Islet precursor cell (in vitro differentiated cells): ENCODE results near the gene MDFI.

Experiments used
- DNase-seq: peaks from one replicate; pipeline ENCODE4 v3.0.0-alpha.2; 2018

Gene MDFI

DNA sequence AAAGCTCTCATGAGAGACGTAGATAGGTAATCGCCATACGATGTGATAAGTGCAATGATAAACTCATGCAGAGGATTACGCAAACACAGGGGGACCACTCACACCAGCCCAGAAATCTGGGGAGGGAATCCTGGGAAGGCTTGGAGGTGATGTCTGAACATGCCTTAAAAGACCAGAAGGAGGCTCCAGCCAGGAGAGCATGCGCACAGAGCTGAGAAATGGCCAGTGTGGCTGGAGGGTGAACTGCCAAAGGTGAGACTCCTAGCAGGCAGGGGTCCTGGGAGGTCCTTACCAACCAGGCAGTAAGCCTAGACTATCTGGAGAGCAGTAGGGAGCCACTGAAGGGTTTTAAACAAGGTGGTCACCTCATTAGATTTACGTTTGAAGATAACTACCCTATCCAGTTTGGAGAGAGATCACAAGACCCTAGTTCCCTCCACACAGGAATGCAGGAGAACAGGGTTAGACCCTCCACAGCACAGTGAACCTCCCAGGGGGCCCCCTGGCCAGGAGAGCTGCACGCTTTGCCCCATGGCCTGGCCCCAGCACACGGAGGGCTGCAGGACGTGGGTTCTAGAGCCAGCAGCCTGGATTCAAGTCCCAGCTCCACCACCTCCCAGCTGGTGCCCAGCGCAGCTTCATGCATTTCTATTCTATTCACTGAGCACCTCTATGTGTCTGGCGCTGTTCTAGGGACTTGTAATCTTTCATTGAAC lies 13.1 kb downstream of the MDFI start:
- DNase-seq, result no peak

DNA sequence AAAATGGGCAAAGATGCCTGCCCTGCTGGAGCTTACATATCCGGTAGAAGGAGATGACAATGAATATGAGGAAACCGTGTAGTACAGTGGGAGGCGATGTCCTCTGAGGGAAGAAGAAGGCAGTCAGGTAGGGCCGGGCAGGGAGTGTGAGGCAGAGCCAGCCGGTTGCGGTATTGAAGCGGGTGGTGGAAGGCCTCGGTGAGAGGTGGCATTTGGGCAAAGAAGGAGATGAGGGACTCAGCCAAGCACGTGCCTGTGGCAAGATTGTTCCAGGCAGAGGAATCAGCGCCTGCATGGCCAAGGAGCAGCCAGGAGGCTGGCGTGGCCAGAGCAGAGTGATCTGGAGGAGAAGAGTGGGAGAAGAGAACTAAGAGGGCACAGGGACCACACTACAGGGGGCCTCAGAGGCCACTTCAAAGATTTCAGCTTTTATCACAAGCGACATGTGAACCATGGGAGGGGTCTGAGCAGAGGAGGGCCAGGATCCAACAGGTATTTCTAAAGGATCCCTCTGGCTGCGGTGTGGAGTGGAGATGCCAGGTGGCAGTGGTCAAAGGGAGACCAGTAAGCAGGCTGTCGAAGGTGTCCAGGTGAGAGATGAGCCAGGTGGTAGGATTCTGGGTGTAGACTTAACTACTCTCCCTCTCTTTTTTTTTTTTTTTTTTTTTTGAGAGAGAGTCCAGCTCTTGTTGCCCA lies 13.8 kb downstream of the MDFI start:
- DNase-seq, result peak; percentile 45

DNA sequence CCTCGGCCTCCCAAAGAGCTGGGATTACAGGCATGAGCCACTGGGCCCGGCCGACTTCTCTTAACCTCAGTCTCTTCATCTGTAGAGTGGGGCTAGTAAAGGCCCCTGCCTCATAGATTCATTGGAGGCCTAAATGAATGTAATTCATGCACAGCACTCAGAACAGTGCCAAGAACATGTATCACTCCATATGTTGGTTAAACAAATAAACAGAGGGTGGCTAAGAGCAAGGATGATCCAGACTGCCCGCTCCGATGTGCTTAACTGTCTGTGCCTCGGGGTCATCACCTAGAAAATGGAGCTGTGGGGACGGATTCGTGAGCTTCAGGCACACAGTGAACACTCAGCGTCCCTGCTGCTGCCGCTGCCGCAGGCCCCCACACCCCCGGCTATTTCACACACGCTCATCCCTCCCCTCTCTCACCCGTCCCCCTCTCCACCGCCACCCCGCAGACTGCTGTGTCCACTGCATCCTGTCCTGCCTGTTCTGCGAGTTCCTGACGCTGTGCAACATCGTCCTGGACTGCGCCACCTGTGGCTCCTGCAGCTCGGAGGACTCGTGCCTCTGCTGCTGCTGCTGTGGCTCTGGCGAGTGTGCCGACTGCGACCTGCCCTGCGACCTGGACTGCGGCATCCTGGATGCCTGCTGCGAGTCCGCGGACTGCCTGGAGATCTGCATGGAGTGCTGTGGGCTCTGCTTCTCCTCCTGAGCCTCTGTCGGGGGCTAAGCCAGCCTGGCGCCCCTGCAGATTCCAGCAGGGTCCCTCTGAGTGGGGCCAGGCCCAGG lies 14.8 kb downstream of the MDFI start:
- peak; percentile 90 for DNase-seq

DNA sequence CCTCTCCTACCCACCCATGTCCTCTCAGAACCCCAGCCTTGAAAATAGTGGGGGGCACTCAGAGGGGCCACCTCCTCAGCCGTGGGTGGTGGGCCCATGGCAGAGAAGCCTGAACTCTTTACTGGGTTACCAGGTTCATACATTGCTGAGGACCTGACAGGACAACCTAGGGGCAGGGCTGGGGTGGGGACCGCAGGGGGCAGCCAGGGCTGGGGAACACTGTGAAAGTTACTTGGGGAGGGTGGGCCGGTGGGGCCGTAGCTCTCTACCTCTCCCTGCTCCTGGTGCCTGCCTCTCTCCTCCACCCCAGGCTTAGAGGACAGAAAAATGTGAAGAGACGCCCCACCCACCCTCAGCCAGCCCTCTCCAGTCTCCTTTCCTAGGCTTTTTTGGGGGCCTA lies 15.4 kb downstream of the MDFI start:
- DNase-seq, result no peak

DNA sequence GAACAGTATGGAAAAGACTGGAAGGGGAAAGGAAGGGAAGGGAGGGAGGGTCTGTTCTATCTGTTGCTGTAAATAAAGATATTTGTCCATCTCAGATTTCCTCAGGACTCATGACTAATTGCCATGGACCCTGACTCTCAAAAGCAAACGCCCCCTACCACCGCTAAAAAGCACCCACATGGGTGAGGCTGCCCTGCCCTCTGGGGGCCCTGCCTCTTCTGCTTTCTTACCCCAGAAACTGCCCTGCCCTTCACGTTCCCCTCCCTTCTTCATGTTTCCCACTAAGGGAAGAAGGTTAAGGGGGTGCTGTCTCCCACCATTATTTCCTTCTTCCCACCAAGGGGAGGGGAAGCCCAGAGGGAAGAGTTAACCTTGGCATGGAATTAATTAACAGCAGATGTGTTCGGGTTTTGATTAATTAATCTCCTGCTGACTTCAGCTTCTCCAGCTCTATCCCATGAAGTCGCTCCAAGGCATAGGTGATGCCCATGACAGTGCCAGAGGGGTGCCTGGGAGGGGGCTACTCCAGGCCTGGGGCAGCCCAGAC lies 16.0 kb downstream of the MDFI start:
- no peak for DNase-seq

DNA sequence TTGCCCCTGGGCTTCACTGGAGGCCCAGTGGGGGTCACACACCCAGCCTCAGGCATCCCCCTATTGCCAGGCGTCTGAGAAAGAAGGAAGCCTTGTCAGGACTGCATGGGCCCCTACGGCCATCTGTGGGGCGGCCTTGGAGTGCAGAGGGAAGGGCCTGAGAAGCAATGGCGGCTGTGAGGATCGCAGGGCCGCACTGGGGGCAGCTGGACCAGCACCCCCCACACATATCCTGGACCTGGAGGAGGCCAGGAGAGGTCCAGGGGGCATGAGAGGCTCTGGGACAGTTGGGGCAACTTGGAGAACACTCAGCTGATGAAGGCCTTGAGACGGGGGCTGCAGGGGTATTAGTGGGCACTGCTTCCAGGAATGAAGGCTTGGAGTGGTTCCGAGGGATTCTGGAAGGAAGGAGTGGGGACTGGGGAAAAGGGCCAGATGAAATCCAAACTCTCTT lies 16.5 kb downstream of the MDFI start:
- DNase-seq, result no peak

DNA sequence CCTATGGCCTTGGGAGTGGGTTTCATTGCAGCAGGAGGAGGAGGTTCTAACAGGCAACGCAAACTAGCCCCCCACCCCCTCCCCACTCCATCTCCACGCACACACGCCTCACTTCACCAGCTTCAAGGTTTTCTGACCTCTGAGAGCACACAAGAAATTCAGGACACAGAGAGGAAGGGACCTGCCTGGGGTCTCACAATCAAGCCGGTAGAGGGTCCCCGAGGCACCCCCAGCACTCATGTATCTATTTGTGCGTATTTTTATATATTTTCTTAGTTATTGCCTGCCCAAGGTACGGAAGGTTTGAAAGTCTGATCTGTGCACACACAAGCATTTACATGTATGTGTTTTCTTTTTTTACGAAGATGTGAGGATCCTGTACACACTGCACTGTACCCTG lies 16.9 kb downstream of the MDFI start:
- DNase-seq, result no peak

DNA sequence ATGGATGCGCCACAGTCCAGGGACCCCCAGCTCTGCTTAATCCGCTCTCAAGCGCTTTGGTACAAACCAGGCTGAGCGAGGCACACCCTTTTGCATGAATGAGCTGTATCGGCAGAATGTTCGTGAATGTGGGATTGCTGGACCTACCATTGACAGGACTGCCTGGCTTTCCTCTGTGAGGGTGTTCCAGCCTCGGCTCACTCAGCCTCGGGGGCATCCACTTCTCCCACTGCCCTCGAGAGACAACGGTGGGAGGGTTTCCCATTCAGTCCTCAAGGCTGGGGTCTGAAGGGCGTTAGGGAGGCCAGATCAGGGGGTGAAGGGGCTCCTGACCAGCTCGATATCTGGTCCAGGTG lies 17.4 kb downstream of the MDFI start:
- DNase-seq, result no peak

DNA sequence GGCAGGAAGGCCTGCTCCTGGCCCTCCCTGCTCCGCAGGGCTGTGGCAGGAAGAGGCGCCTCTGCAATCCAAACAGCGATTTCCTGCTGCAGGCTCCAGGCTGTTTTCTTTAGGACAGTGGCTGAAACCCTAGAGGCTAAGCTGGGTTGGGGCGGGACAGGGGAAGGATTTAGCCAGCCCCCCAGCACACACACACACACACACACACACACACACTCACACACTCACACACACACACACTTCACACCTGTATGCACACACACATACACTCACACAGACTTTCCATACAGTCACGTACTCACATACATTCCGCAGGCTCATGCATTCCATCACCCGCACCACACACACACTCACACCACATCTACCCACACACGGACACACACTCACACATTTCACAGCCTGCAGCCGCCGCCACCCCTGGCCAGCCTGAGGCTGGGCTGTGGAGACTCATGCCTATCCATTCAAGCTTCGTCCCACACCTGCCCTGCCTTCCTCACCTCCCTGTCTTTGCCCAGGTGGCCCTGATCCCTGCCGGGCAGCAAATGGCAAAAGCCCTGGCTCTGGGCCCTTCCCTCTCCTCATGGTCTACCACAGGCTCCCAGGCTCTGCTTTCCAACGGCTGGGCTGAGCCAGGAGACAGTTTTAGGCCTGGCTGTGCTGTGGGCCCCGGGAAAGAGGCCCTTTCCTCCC lies 17.9 kb downstream of the MDFI start:
- peak; percentile 73 for DNase-seq

DNA sequence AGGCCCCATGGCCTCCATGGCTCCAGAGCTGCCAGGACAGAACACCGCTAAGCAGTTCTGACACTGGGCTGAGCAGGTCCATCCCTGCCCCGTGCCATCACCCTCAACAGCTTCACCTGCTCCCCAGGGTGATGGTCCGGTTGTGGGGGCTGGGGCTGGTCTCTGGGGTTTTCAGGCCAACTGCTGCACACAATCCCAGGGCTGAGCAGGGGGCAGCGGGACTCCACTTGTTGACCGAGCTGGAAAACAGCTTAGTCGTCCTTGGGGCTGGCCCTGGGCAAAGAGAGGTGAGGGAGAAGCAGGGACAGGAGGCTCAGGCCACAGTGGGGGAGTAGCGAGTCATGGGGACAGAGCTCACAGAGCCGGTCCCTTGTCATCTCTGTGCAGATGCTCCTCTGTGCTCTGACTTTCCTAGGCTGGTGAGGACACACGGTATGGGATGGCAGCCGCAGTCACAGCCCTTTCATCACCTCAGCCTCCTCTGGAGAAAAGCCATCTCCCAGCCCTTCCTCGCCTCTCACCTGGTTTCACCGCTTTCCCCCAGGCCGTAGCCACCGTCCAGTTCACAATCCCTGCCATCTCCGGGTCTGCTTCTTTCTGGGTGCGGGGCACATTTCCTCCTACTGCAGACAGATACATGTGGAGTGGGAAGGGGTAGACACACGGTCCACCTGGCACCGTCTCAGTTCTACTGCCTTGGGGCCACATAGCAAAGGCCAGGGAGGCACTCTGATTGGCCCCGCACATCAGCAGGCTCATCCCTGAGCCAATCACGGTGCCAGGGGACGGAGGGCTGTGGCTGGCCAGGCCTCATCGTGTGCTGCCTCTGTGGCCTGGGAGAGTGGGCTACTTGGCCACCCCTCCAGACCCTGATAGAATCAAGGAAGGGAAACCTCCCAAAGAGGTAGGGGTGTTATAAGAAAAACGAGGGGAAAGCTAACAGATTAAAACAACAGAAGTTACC lies 19.1 kb downstream of the MDFI start:
- DNase-seq, result peak; percentile 57

DNA sequence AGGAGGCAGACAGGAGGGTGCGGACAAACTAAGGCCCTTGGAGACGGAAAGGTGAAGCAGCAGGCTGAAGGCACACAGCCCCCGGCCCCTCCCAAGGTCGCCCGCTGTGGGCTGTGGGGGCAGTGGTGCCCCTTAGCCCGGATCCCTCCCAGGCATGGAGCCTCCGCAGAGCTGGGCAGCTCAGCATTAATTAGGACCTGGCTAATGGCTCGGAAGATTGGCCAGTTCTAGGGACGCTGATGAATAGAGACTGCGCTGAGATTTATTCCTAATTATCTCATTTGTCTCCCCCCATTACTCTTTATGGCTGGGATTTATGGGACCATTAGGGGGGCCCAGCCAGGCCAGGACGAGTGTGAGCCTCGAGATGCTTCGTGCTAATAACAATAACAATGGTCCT lies 20.4 kb downstream of the MDFI start:
- DNase-seq, result no peak

DNA sequence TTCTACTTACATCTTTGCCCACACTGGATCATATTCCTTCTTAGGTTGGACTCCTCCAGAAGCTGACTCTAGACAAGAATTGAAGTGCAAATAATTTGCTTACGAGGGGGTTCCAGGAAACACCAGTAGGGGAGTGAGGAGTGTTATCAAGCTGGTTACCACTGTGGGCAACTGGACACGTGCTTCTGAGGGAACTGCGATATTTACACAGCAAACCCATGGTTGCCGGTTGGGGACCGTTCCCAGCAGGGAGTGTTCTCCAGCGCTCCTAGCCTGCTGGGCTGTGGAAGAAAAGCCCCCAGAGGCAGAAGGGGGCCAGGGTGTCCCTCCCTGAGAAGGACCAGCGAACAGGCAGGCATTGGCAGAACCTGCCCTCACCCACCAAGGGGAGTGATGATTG lies 21.7 kb downstream of the MDFI start:
- no peak for DNase-seq

DNA sequence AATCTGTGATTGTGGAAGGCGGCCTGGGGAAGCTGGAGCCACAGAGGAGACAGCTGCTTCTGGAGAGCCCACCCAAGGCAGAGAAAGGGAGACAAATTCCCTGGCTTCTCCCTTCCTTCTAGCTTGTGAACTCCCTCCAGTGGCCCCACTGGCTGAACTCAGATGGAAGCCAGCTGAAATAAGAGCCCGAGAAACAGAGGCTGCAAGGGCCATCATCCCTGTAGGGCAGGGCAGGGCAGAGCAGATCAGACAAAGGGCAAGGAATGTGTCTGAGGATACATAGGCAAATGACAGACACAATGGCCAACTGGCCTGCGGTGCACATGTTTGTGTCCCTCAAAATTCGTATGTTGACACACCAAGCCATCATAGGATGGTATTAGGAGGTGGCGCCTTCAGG lies 25.3 kb downstream of the MDFI start:
- DNase-seq, result peak; percentile 56

DNA sequence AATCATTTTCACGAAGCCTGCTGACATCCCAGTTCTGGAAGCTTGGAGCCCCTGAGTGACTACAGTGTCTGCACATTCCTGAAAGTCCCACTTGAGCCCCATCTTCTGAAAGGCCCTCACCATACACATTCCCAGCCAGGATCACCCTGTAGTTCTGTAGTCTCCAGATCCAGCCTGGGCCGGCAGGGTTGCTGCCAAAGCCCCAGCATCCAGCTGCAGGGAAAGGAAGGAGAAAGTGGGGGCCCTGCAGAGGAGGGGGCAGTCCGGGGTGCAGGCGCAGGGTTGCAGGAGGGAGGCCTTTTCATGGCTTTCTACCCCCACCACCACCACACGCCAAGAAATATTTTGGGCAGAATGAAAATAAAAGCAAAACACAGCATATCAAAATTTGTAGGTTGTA lies 26.0 kb downstream of the MDFI start:
- DNase-seq, result no peak

DNA sequence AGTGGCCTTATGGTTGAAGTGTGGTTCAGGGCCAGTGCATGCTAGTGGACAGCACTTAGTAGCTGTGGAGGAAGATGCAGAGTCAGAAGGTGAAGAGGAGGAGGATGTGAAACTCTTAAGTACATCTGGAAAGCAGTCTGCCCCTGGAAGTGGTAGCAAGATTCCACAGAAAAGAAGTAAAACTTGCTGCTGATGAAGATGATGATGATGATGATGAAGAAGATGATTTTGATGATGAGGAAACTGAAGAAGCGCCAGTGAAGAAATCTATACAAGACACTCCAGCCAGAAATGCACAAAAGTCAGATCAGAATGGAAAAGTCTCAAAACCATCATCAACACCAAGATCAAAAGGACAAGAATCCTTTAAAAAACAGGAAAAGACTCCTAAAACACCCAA lies 28.9 kb downstream of the MDFI start:
- no peak for DNase-seq

DNA sequence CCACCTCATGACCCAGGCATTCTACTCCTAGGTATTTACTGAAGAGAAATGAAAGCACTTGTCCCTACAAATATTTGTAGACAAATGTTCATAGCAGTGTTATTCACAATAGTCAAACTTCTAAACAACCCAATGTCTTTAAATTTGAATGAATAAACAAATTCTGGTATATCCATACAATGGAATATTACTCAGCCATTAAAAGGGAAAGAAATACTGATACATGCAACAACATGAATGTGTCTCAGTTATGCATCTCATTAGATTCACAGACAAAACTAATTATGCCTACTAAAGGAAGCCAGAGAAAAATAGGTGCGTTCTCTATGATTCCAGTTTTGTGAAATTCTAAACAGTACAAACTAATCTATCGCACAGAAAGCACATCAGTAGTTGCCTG lies 30.7 kb downstream of the MDFI start:
- no peak for DNase-seq

DNA sequence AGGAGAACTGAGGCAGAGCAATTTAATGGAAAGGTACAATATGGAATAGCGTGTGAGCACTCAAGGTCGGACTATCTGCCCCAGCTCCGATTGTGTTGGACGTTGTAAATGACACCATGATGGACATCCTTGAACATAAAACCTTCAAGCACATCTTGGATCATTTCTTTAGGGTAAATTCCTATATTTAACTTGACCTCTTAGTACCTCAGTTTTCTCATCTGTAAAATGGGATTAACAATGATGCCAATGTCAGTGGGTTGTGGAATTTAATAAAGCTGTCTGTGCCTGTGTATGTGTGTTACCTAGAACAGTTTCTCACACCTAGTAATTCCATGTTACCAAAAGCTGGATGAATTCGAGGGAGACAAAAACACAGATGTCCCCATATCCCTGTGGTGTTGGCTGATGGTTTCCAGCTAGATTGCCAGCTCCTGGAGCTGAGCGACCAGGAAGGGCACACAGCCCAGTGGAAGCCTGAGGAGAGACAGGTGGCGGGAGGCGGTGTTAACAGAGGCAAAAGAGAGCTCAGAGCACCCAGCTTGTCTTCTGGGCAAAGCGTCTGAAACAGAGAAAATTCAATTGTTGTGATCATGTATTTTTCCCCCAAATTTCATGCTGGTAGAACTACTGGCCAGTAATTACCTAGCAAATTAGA lies 32.6 kb downstream of the MDFI start:
- no peak for DNase-seq

DNA sequence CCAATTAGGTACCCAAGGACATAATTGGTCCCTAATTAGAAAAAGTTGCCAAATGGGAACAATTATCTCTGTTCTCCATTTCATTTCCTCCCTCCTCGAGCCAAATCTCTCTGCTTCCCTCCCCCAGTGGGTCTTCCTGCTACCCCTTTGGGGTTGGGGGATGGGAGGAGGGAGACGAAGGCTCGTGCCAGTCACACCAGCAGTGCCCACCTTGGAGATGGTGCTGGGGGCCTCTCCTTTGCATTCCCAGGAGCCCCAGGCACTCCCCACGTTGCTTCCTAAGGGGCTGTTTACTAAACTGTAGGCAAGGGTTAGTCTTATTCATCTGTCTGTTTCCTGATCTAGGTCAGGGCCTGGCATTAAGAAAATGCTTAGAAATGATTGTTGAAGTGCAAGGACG lies 33.1 kb downstream of the MDFI start:
- DNase-seq, result no peak

DNA sequence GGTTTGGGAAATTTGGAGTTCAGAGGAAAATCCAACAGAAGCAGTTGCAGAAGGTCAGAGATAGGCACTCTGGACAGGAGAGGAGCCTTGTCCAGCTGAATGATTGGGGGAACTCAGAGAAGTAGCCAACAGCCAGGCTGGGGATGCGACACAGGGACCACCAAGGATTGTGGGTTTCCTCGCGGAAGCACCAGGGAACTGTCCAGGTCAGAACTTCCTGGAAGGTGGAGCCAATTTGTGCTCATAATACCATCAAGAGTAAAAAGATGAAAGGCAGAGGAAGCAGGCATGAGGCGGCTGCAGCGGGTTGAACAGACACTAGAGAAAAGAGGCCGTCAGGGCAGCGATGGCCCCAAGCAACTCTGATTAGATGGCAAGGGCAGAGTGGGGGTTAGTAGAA lies 33.7 kb downstream of the MDFI start:
- no peak for DNase-seq

DNA sequence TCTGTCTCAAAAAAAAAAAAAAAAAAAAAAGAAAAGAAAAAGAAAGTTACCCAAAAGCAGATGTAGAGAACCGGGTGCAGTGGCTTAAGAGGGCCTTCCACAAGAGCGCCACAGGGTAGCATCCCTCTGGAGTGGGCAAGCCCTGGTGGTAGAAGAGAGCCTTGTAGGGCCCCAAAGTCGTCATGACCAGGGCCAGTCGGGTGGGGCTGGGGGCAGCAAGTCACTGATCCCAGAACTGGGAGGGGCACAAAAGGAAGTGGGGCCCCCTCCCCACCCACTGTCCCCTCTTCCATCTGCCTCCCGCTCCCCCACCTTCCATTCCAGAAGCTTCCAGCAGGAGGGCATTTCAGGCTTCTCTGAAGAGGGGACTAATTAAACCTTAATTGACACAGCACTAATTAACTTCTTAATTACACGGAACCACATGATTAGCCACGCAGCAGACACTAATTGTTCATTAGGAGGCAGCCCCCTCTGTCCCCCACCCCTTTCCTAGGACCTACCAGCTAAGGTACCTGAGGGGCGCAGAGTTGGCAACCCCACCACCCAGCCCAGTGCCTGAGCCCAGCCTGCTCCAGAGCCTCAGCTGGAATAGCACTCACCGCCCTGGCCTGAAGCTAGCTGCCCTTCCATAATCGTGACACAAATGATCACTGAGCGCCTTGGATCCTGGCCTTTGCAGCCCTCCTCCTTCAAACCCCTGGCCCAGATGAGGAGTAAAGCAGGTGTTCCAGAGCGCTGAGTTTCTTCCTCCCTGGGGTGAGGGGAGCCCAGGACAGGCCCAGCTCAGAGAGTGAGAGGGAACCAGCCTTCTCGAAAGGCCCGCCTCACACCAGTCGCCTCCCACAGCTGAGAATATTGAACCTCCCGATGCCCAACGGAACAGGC lies 34.8 kb downstream of the MDFI start:
- no peak for DNase-seq

DNA sequence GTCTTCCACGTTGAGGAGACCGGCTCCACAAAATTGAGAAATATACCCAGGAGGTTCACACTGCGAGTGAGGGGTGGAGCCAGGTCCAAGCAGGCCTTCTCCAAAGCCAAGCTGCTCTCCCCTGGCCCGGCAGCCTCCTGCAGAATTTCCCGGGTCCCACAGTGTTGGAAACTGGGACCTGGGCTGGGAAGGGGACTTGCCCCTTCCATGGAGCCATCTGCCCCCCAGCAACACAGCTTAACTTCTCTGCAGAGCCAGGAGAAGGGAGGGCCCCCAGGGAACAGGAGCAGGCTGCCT lies 35.4 kb downstream of the MDFI start:
- DNase-seq, result no peak
